Ovary (tissue), 9 donors: ENCODE results near the gene NTRK2. TPM values are rescaled to one million over a fixed set of nuclear protein-coding genes. Genes with fewer than 3 reads are reported as not detected.

Source experiments
- DNase-seq, 5 donors: peaks; one replicate each; pipeline ENCODE4 v3.0.0-alpha.2; 2019 to 2020
- H3K27ac ChIP-seq, 2 donors: fragments of 200-600 bp; one replicate each; pipeline versions ENCODE4 v1.5.1 to v1.8.0; 2019 to 2022
- H3K27me3 ChIP-seq: fragments of 200-600 bp; one replicate; pipeline ENCODE4 v1.8.0; 2022
- H3K36me3 ChIP-seq: fragments of 200-600 bp; sonication (generic); one replicate; pipeline ENCODE4 v1.5.1; 2019
- H3K4me1 ChIP-seq: one replicate; pipeline ENCODE4 v1.8.1; 2013; ENCODE audit warnings: mild to moderate bottlenecking, moderate library complexity; ENCODE audit not compliant: insufficient read depth
- H3K4me3 ChIP-seq: fragments of 200-600 bp; sonication (generic); one replicate; pipeline ENCODE4 v1.5.1; 2017
- H3K9me3 ChIP-seq, 2 donors: fragments of 200-600 bp in 1 of 2; sonication (generic) in 1 of 2; one replicate each; pipeline versions ENCODE4 v1.5.1 to v1.8.1; 2013 to 2019; ENCODE audit warnings: mild to moderate bottlenecking in 1 of 2, moderate library complexity in 1 of 2
- EP300 ChIP-seq: sonication (generic); formaldehyde crosslinking; IDR thresholded peaks from one replicate; pipeline ENCODE4 v1.6.1; 2017; ENCODE audit warnings: antibody characterized with exemption
- POLR2A ChIP-seq: fragments of 450-650 bp; IDR thresholded peaks from one replicate; pipeline ENCODE4 v1.6.1; 2017; ENCODE audit warnings: antibody characterized with exemption, mild to moderate bottlenecking, moderate library complexity
- WGBS, 3 donors: extraction: QIAGEN DNeasy Blood & Tissue Kit in 1 of 3; methylation state at CpG; one replicate each; pipeline versions ENCODE4 v1.1.5 to v1.1.7; 2013 to 2017; 5-methylcytosine and 5-hydroxymethylcytosine counted together
- intact Hi-C, 4 donors: fragments of 100-400 bp; cut with DNase I; formaldehyde crosslinking; loops; one replicate each; pipeline versions ENCODE4 v1.11.0 to v1.15.1; 2022 to 2023
- polyA plus RNA-seq, 2 donors: library from polyadenylated mRNA; stranded (reverse); fragments of 200-250 nt in 1 of 2; fragments of 350-450 nt in 1 of 2; fragmentation: Illumina TruSeq in 1 of 2; extraction: RNeasy Lipid Tissue Mini Kit (QIAGEN cat#74804) in 1 of 2; gene quantifications; one replicate each; pipeline ENCODE4 v1.2.3, GENCODE V29; 2013 to 2014
- total RNA-seq, 7 donors: library from RNA; depleted of rRNA in 2 of 7; stranded (reverse); fragments of >200 nt in 2 of 7; fragmentation: NEBNext Ultra II Directional in 3 of 7; extraction: Animal tissue kit (Norgen Biotek cat#: 25700) in 3 of 7; gene quantifications; one replicate each; pipeline versions ENCODE4 v1.1.0 to v1.2.4, GENCODE V29; 2016 to 2023
- TF ChIP-seq, protein P1 (sequence below), 3 donors: fragments of 450-650 bp in 2 of 3; fragments of 200-600 bp in 1 of 3; IDR thresholded peaks; one replicate each; pipeline versions ENCODE4 v1.5.1 to v1.8.0; 2016 to 2022; ENCODE audit warnings: antibody characterized with exemption in 3 of 3, mild to moderate bottlenecking in 1 of 3
- donor health status: DM: no; HTN: no; CAD: no; lungs with moderate emphysema.
- donor health status: DM: no; HTN: no; CAD: no.
- donor health status: Bipolar disorder and iron deficiency.
- donor health status: DM: yes; HTN: yes; CAD: no.
- donor health status: DM: no; HTN: no; CAD: no.
- donor health status: DM: yes; HTN: yes; CAD: no.

Gene NTRK2
- total and polyA plus RNA-seq, 9 donors: 6.4 to 31.1 (median 10.8) TPM

DNA sequence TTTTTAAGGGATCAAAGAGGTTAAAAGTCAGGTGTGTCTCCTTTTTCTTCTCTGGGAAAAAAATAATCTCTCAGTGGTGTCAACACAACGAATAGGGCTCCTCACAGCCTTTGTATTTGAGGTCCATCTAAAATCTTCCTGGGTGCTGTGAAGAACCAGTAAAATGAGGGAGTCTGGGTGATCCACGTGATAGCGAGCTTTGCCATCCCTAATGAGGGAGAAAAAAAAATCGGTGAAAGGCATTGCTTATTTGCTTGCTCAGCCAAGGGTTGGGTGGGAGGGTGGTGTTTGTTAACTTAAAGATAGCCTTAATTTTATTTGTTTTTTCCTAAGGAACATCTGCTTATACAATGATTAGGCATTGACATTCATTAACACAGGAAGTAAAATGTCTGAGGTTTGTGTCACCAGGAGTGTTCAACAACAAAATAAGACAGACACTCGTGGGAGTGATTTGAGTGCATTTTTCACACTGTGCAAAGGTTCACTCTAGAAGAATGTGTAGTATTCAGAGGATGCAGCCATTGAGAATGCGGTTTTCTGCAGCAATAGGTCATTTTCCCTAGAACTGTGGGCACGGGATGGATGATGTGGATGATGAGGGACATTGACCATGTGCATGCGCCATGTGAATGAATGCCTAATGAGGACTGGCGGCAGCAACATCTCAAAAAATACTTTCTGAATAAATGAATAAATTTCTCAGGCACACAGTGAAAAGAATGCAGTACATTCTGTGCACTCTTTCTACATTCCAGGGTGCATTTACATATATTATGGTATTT lies 369.5 kb downstream of the NTRK2 start:
- DNase-seq: no peak
- no peaks in the 10 kb centered on the region for H3K27me3 ChIP-seq
- no peaks in the 10 kb centered on the region for H3K9me3 ChIP-seq
- H3K4me3 ChIP-seq: no peak overlapping the region
- no peaks in the 10 kb centered on the region for H3K36me3 ChIP-seq
- H3K27ac ChIP-seq: no peak overlapping the region
- intact Hi-C loops: no loop called here
- 19 to 35% (median 20%) methylated on average over 9 of the region's 9 CpGs for WGBS, 3 donors
- no peak for TF ChIP-seq POLR2A
- TF ChIP-seq, protein P1, sequence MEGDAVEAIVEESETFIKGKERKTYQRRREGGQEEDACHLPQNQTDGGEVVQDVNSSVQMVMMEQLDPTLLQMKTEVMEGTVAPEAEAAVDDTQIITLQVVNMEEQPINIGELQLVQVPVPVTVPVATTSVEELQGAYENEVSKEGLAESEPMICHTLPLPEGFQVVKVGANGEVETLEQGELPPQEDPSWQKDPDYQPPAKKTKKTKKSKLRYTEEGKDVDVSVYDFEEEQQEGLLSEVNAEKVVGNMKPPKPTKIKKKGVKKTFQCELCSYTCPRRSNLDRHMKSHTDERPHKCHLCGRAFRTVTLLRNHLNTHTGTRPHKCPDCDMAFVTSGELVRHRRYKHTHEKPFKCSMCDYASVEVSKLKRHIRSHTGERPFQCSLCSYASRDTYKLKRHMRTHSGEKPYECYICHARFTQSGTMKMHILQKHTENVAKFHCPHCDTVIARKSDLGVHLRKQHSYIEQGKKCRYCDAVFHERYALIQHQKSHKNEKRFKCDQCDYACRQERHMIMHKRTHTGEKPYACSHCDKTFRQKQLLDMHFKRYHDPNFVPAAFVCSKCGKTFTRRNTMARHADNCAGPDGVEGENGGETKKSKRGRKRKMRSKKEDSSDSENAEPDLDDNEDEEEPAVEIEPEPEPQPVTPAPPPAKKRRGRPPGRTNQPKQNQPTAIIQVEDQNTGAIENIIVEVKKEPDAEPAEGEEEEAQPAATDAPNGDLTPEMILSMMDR (IDR thresholded peaks at IDR 0.05): no peak
- no peak for TF ChIP-seq EP300
- no peaks in the 10 kb centered on the region for H3K4me1 ChIP-seq

DNA sequence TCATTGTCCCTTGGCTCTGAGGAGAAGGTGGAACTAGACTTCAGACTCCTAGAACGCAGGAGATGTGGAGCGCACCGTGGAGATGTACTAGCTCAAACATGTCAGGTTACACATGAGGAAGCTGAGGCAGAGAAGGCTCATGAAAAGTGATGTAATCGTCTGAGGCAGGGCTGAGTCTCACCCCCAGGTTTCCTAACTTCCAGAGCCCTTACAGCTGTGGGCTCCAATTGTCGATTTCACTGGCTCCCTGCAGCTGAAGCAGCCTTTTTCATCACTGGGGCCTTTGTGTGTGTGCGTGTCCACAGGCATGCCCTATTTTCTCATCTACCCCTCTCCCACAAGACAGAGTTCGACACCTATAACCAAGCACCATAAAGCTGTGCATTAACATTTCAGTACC lies 370.6 kb downstream of the NTRK2 start:
- intact Hi-C loops: no loop called here
- Histone ChIP-seq H3K27ac (no peak overlapping the region), H3K9me3 (no peaks in the 10 kb centered on the region), H3K36me3 (no peaks in the 10 kb centered on the region), H3K4me3 (no peak overlapping the region), H3K4me1 (no peaks in the 10 kb centered on the region), H3K27me3 (no peaks in the 10 kb centered on the region)
- TF ChIP-seq POLR2A: no peak
- TF ChIP-seq, protein P1 (IDR thresholded peaks at IDR 0.05): no peak
- no peak for TF ChIP-seq EP300
- DNase-seq: no peak
- WGBS, 3 donors: 86 to 91% (median 89%) methylated on average over 7 of the region's 7 CpGs

DNA sequence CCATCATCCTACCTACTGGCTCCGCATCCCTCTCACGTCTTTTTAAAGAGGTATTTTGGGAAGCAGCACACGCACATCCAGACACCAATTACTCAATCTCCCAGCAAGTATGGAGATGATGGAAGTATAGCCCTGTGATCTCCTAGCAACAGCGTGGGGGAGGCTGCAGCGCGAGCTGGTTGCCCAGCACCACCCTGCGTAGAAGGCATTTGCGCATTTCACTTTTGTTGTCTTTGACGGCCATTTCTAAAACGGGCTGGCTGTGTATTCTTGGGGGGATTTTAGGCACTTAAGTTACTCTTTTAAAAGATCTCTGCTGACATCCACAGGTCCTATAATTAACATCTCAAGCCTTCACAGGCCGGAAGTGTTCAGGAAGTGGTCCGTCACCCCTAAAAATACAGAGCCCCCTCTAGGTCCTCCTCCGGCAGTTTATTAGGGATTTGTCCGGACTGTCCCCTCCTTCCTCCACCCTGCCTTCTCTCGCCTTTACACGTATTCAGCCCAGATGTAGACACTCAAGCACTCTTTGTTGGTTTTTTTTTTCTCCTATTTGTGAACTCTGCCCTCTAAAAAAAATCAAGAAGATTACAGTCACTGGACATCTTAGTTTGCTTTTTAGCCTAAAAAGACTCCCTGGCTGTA lies 371.4 kb downstream of the NTRK2 start:
- no peak for TF ChIP-seq EP300
- TF ChIP-seq, protein P1 (IDR thresholded peaks at IDR 0.05): no peak
- no peak for TF ChIP-seq POLR2A
- no peaks in the 10 kb centered on the region for H3K9me3 ChIP-seq
- H3K4me3 ChIP-seq: no peak overlapping the region
- no peak for DNase-seq
- 13 to 26% (median 15%) methylated on average over 16 of the region's 16 CpGs for WGBS, 3 donors
- intact Hi-C loops: no loop called here
- H3K27ac ChIP-seq: no peak overlapping the region
- H3K27me3 ChIP-seq: no peaks in the 10 kb centered on the region
- no peaks in the 10 kb centered on the region for H3K4me1 ChIP-seq
- no peaks in the 10 kb centered on the region for H3K36me3 ChIP-seq

DNA sequence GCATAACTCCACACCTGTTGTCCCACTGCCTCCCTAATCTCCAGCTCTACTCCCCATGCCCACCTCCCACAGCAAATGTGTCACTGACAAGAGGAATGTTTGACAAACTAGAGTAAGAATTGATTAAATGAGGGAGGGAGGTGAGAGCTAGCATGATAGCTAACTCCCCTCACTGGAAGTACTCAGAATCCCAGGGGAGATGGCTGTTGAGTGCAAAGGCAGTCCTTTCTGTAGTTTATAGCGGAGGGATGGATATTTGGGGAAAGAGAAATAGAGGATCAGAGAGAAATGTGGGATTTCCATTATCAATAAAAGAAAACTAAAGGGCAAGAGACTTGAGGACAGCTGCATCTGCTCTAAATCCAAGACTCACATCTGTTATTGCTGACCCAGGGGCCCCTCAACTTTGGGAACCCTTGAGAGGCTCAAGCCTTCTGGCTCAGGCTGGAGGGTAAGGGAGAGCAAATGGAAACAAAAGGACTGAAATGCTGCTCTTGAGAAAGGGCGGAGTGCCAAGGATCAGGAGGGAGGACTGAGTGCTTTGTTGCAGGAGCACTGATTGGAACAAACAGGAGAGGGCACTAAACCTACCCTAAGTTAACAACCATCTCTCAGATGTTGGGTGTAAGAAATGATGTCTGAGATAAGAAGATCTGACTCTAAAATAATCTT lies 372.1 kb downstream of the NTRK2 start:
- TF ChIP-seq, protein P1 (IDR thresholded peaks at IDR 0.05): no peak
- no peak for TF ChIP-seq POLR2A
- TF ChIP-seq EP300: no peak
- H3K9me3 ChIP-seq: no peaks in the 10 kb centered on the region
- H3K4me1 ChIP-seq: no peaks in the 10 kb centered on the region
- H3K27ac ChIP-seq: no peak overlapping the region
- H3K27me3 ChIP-seq: no peaks in the 10 kb centered on the region
- no peak for DNase-seq
- H3K36me3 ChIP-seq: no peaks in the 10 kb centered on the region
- no peak overlapping the region for H3K4me3 ChIP-seq
- WGBS, 3 donors: 71 to 80% (median 79%) methylated on average over 2 of the region's 2 CpGs
- intact Hi-C loops: no loop called here
